ENCODE results near the gene TNRC6C. TPM values are rescaled to one million over a fixed set of nuclear protein-coding genes. Genes with fewer than 3 reads are reported as not detected.
A peak's percentile ranks its signal among the peaks of the same experiment; 100 is the strongest.

Gene TNRC6C
- total and polyA plus RNA-seq, 2 of the 13 experiments (the other 11 are each of a cell fraction or from before 2014, with no cell fraction given), result 0.66 to 4.9 TPM

- TF ChIP-seq ZNF280D (CRISPR knock-in tag; IDR thresholded peaks at IDR 0.05), result no peak
- 0 out of 2 replicates have a peak, but pooled peaks have one; percentile 44 for TF ChIP-seq NR0B2 (CRISPR knock-in tag; IDR thresholded peaks at IDR 0.05)
- no peak for TF ChIP-seq ZNF816 (CRISPR knock-in tag; IDR thresholded peaks at IDR 0.05; ENCODE audit: borderline replicate concordance)
- TF ChIP-seq, protein P1, sequence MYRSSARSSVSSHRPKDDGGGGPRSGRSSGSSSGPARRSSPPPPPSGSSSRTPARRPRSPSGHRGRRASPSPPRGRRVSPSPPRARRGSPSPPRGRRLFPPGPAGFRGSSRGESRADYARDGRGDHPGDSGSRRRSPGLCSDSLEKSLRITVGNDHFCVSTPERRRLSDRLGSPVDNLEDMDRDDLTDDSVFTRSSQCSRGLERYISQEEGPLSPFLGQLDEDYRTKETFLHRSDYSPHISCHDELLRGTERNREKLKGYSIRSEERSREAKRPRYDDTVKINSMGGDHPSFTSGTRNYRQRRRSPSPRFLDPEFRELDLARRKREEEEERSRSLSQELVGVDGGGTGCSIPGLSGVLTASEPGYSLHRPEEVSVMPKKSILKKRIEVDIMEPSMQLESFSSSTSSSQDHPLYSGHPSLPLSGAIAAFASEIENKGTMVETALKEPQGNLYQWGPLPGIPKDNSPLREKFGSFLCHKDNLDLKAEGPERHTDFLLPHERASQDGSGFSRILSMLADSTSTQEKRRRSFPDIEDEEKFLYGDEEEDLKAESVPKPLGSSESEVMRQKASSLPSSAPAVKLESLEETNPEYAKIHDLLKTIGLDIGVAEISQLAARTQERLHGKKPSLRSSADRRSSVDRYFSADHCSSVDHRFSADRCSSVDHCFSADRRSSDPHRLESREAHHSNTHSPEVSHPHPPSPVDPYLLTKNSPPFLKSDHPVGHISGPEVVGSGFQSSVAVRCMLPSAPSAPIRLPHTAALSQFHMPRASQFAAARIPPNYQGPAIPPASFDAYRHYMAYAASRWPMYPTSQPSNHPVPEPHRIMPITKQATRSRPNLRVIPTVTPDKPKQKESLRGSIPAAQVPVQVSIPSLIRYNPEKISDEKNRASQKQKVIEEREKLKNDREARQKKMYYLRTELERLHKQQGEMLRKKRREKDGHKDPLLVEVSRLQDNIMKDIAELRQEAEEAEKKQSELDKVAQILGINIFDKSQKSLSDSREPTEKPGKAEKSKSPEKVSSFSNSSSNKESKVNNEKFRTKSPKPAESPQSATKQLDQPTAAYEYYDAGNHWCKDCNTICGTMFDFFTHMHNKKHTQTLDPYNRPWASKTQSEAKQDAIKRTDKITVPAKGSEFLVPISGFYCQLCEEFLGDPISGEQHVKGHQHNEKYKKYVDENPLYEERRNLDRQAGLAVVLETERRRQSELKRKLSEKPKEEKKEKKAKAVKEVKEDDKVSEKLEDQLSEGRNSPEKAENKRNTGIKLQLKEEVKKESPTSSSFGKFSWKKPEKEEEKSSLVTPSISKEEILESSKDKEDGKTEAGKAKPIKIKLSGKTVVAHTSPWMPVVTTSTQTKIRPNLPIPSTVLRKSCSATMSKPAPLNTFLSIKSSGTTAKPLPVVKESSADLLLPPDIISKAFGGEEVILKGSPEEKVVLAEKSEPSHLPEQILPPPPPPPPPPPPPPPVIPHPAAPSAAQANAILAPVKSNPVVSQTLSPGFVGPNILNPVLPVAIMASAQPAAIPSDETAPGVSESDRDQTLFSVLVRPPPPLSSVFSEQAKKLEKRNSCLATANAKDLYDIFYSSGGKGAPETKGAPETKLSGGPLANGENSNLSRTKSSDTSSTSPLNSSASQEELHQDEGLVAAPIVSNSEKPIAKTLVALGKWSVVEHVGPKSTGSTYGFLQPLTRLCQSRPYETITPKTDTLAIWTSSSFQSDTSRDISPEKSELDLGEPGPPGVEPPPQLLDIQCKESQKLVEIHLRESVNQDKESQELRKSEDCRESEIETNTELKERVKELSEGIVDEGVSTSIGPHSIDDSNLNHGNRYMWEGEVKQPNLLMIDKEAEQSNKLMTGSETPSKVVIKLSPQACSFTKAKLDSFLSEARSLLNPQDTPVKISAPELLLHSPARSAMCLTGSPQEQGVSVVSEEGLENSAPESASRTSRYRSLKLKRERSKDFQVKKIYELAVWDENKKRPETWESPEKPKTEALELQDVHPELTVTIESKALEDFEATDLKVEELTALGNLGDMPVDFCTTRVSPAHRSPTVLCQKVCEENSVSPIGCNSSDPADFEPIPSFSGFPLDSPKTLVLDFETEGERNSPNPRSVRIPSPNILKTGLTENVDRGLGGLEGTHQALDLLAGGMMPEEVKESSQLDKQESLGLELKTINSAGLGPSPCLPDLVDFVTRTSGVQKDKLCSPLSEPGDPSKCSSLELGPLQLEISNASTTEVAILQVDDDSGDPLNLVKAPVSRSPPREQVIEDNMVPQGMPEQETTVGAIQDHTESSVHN (CRISPR knock-in tag; IDR thresholded peaks at IDR 0.05), result peak; percentile 59; the same call in 1 of the 2 replicates
- no peak for TF ChIP-seq SOX6 (IDR thresholded peaks at IDR 0.05)
- peak; percentile 47 for TF ChIP-seq SOX6 (CRISPR knock-in tag; IDR thresholded peaks at IDR 0.05)
- TF ChIP-seq ISX (CRISPR knock-in tag; conservative IDR thresholded peaks at IDR 0.05), result 0 out of 2 replicates have a peak, but pooled peaks have one; percentile 56
- TF ChIP-seq MYC (CRISPR knock-in tag; IDR thresholded peaks at IDR 0.05; ENCODE audit: borderline replicate concordance), result peak; percentile 85
- TF ChIP-seq, protein P2, sequence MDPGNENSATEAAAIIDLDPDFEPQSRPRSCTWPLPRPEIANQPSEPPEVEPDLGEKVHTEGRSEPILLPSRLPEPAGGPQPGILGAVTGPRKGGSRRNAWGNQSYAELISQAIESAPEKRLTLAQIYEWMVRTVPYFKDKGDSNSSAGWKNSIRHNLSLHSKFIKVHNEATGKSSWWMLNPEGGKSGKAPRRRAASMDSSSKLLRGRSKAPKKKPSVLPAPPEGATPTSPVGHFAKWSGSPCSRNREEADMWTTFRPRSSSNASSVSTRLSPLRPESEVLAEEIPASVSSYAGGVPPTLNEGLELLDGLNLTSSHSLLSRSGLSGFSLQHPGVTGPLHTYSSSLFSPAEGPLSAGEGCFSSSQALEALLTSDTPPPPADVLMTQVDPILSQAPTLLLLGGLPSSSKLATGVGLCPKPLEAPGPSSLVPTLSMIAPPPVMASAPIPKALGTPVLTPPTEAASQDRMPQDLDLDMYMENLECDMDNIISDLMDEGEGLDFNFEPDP (CRISPR knock-in tag; conservative IDR thresholded peaks at IDR 0.05), result no peak
- TF ChIP-seq ZNF501 (CRISPR knock-in tag; IDR thresholded peaks at IDR 0.05), result no peak; the same call in 1 of the 2 replicates
- no peak for TF ChIP-seq ZNF737 (CRISPR knock-in tag; IDR thresholded peaks at IDR 0.05; ENCODE audit: borderline replicate concordance)
- peak; percentile 94; the same call in 1 of the 2 replicates for TF ChIP-seq ZFP37 (CRISPR knock-in tag; IDR thresholded peaks at IDR 0.05; ENCODE audit: borderline replicate concordance)
- TF ChIP-seq ZNF263 (CRISPR knock-in tag; IDR thresholded peaks at IDR 0.05), result peak; percentile 75
- TF ChIP-seq ZNF256 (CRISPR knock-in tag; conservative IDR thresholded peaks at IDR 0.05), result 0 out of 2 replicates have a peak, but pooled peaks have one; percentile 18
- no peak for TF ChIP-seq NFATC3 (CRISPR knock-in tag; IDR thresholded peaks at IDR 0.05)
Measured at GRCh38 chr17:78144736-78145641, 186.5 kb downstream of the TNRC6C start (continued).
